ES-I3 (cell line): ENCODE results near the gene SLC43A1.
A peak's percentile ranks its signal among the peaks of the same experiment; 100 is the strongest.

Source experiments
- H3K36me3 ChIP-seq: 2 replicates; pipeline ENCODE4 v1.6.1; 2013; ENCODE audit warnings: mild to moderate bottlenecking, low read length, control low read depth, moderate library complexity; ENCODE audit not compliant: insufficient read depth
- H3K4me1 ChIP-seq: 2 replicates; pipeline ENCODE4 v1.6.1; 2013; ENCODE audit warnings: mild to moderate bottlenecking, control low read depth, low read length; ENCODE audit not compliant: insufficient read depth
- H3K9ac ChIP-seq: 2 replicates; pipeline ENCODE4 v1.6.1; 2013; ENCODE audit warnings: low read depth, mild to moderate bottlenecking, low read length, moderate library complexity
- H3K9me3 ChIP-seq: 2 replicates; pipeline ENCODE4 v1.6.1; 2013; ENCODE audit warnings: mild to moderate bottlenecking, low read length, moderate library complexity; ENCODE audit not compliant: control insufficient read depth, insufficient read depth

SLC43A1 gene

DNA sequence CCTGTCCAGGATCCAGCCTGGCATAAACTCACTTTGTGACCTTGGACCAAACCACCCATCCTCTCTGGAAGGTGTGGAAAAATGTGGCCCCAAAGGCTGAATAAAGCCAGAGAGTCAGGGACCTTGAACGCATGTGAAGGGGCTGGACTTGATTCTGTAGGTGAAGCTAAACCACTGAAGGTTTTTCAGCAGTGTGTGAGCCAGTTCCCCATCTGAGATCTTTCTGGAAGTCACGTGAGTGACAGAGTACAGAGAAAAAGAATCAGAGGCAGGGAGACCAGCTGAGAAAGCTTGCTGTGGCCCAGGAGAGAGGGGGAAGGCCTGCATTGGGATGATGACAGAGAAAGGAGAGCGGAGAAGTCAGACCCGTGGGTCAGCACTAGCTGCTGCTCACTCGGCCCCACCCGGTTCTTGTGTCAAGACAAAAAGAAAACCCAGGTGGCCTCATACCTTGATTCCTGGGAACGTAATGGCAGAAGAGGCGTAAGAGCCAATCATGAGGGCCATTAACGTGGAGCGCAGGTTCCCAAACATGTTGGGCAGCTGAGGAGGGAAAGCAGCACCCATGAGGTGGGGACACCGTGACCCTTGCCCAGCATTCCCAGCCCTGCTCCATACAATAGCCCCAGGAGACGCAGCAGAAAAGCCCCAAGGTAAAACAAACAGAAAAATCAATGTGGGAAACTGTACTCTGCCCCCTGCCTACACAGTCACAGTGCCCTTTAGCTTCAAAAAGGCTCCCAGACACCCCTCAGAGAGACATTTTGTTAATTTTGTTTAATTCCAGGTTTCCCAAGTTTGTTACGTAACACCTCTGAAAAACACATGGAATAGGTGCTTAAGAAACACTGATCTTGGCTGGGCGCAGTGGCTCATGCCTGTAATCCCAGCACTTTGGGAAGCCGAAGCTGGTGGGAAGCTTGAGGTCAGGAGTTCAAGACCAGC is 17.9 kb downstream of the SLC43A1 start:
- H3K36me3 ChIP-seq, result no peaks in the 10 kb centered on the region
- H3K9ac ChIP-seq, result no peak overlapping the region
- H3K4me1 ChIP-seq, result peaks cover 21% of the 10 kb centered on the region
- no peaks in the 10 kb centered on the region for H3K9me3 ChIP-seq

DNA sequence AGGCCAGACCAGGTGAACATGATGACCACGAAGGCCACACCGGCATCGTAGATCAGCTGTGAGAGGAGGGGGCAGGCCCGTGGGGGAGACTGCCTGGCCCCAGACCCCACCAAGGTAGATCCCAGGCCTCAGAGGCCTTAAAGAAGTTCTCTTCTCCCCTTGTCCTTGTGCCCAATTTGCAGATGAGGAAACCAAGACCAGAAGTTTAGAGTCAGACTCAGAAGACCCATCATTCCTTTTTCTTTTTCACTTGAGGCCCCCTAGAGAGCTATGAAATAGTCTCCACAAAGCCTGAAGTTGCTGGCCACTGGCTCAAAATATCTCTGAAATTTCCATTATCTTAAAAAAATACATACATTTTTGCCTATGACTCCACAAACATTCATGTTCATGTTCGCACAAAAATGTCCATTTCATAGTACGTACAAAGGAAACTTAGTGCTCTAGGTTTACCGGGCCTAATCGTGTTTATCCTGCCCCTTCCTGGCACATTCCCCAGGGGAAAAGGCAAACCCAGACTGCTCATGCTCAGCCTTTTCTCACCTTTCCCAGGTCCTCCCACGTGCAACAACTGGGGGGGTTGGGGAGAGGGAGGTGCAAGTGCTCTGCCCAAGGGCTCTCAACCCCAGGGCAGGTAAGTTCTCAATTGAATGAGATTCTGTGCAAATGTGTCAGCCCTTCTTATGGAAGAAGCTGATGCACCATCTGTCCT is 19.2 kb downstream of the SLC43A1 start:
- Histone ChIP-seq H3K9me3 (no peaks in the 10 kb centered on the region), H3K4me1 (peaks cover 18% of the 10 kb centered on the region), H3K36me3 (no peaks in the 10 kb centered on the region), H3K9ac (no peak overlapping the region)

DNA sequence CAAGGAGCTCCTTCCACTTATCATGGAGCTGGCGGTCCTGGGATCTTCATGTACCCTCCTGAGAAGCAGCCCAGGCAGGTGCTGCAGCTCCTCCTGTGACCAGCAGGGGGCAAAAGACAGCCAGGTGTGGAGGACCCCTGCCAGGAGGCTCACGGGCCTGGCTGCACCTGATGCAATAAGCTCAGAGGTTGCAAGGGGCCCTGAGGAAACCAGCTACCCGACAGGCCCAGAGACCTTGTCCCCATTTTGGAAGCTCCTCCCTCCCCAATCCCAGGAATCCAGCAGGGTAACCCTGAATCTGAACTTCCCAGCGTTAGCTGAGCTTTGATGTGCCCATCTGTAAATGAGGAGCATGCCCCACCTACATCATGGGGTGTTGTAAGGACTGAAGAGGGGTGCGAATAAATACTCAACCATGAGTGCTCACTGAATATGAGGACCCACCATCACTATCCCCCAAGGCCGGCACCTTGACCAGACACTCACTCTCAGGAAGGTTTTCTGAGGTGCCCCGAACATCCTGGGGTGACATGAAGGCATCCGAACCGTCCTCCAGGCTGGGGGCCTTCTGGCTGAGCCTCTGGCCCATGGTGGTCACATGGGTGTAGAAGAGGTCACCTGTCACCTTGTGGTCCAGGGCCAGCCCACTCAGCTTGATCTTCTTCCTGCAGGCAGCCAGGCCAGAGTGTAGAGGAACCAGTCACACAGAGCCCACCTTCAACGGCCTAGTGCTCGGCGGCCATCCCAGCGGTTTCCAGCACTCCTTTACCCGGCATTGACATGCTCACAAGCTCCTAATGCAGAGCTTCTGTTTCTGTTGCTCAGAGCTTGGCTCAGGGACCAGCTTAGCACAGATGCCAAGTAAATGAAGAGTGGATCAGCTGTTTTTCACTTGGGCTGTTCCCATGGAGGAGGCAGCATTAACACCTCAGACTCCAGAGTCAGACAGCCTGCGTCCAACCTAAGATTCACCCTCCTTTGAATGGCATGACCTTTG is 21.7 kb downstream of the SLC43A1 start:
- no peaks in the 10 kb centered on the region for H3K9me3 ChIP-seq
- H3K36me3 ChIP-seq, result peaks cover 3% of the 10 kb centered on the region; the same call in 1 of the 2 replicates
- H3K9ac ChIP-seq, result no peak overlapping the region; the same call in 1 of the 2 replicates
- peaks cover 11% of the 10 kb centered on the region for H3K4me1 ChIP-seq

GRCh38 chr11:57491371-57492061 is 24.0 kb downstream of the SLC43A1 start:
- H3K9ac ChIP-seq, result no peak overlapping the region
- no peaks in the 10 kb centered on the region for H3K9me3 ChIP-seq
- H3K36me3 ChIP-seq, result peaks cover 3% of the 10 kb centered on the region; the same call in 1 of the 2 replicates
- H3K4me1 ChIP-seq, result peaks cover 11% of the 10 kb centered on the region

DNA sequence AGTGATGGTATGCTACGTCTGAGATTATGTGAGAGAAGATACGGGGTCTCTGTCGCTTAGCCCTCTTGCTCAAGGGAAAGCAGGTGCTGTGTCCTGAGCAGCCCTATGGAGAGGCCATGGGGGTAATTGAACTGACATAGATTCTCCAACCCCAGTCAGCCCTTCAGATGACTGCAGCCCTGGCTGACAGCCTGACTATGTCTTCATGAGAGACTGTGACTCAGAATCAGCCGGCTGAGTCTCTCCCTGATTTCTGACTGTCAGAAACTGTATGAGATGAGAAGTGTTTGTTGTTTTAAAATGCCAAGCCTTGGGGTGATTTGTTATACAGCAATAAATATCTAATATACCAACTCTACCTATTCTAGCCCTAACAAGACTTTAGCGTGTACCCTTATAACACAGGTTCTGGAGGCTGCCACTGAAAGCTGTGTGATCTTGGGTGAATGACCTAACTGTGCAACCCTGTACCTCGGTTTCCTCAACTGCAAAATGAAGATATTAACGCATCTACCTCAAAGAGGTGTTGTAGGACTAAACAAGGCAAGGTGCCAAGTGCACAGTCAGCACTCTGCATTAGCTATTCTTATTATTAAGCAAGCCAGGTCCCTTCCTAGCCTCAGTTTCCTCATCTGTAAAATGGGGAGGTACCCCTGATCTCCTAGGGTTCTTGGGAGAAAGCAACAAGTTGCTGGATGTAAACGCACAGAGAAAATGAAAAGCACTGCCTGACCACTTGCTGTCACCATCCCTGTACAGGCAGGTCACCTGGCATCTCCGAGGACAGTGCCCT is 24.9 kb downstream of the SLC43A1 start:
- H3K4me1 ChIP-seq, result peaks cover 11% of the 10 kb centered on the region
- H3K36me3 ChIP-seq, result peaks cover 3% of the 10 kb centered on the region; the same call in 1 of the 2 replicates
- H3K9me3 ChIP-seq, result no peaks in the 10 kb centered on the region
- H3K9ac ChIP-seq, result no peak overlapping the region

GRCh38 chr11:57487920-57488659 is 27.4 kb downstream of the SLC43A1 start:
- H3K36me3 ChIP-seq, result peaks cover 3% of the 10 kb centered on the region; the same call in 1 of the 2 replicates
- no peaks in the 10 kb centered on the region for H3K9me3 ChIP-seq
- no peak overlapping the region for H3K9ac ChIP-seq
- peaks cover 2% of the 10 kb centered on the region; the same call in 1 of the 2 replicates for H3K4me1 ChIP-seq

GRCh38 chr11:57487021-57487778 is 28.3 kb downstream of the SLC43A1 start:
- Histone ChIP-seq H3K4me1 (peaks cover 2% of the 10 kb centered on the region; the same call in 1 of the 2 replicates), H3K9ac (no peak overlapping the region), H3K9me3 (no peaks in the 10 kb centered on the region), H3K36me3 (peaks cover 3% of the 10 kb centered on the region; the same call in 1 of the 2 replicates)

DNA sequence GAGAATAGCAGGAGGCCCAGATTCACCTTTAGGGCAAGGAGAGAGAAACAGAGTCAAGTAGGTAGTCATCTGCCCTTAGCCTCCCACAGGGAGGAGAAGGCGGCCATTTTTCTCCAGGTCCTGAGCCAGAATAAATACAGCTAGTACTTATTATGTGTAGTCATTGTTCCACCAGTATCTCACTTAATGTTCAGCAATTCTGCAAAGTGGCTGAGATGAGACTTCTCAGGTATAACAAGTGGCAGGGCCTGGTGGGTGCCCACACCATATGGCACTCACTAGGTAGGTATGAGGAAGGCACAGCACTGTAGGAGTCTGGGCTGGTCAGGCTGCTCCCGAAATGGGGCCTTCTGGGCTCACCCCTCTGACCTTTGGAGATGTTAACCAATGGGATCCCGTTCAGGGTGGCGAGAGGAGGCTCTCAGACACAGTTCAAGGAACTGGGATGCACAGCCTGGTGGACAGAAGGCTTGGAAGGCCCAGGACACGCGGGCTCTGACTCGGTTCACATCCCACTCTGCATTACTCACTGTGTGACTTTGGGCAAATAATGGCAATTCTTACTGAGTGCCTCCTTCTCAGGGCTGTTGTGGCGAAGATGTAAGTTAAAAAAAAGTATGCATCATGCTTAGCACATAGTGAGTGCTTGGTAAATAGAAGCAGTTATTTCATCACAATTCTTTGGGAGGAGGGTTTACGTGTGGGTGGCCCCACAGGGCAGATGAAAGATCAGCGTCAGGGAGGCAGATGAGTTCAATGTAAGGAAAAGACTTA is 30.1 kb downstream of the SLC43A1 start:
- H3K9ac ChIP-seq, result no peak overlapping the region
- H3K36me3 ChIP-seq, result peaks cover under 1% of the 10 kb centered on the region; the same call in 1 of the 2 replicates
- H3K9me3 ChIP-seq, result no peaks in the 10 kb centered on the region
- H3K4me1 ChIP-seq, result peaks cover 6% of the 10 kb centered on the region; the same call in 1 of the 2 replicates

DNA sequence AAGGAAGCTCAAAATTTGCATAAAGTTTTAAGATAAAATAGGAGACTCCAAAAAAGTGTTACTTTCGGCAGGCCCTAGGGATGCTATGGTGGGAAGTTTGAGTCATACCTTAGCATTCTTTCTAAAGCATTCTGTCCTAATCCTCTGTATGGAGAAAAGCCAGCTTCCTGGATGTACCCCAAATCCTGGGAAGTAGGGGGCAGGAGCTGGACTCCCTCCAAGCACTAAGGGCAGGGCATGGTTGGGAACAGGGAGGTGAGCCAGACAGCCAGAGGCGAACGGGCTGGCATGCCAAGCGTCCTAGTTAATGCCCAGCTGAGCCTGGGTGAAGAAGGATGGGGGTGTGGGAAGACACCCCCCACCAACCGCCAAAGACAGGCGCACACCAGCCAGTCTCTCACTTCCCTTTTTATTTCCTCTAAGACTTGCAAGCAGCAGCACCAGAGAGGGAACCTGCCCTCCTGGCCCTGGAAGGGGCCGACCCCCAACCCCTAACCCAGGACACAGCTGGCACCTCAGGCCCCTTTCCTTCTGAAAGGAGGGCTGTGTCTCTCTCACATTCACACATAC is 31.3 kb downstream of the SLC43A1 start:
- H3K36me3 ChIP-seq, result no peaks in the 10 kb centered on the region
- peaks cover 16% of the 10 kb centered on the region for H3K4me1 ChIP-seq
- no peak overlapping the region for H3K9ac ChIP-seq
- no peaks in the 10 kb centered on the region for H3K9me3 ChIP-seq

GRCh38 chr11:57483562-57483918 is 32.0 kb downstream of the SLC43A1 start:
- Histone ChIP-seq H3K36me3 (no peaks in the 10 kb centered on the region), H3K9ac (peak overlapping the region; percentile 67; the same call in 1 of the 2 replicates), H3K9me3 (no peaks in the 10 kb centered on the region), H3K4me1 (peaks cover 16% of the 10 kb centered on the region)
